SK-N-MC (cell line): Measurements from ENCODE around the gene PREX1.
A peak's percentile ranks its signal among the peaks of the same experiment; 100 is the strongest.

Experiments used
- DNase-seq: peaks from one replicate; pipeline ENCODE4 v3.0.0-alpha.2; 2011; ENCODE audit warnings: low read depth, low spot score
- H3K27ac ChIP-seq: fragments of 200-600 bp; sonication (generic); 2 replicates; pipeline ENCODE4 v1.5.1; 2016; ENCODE audit warnings: mixed run types
- H3K36me3 ChIP-seq: fragments of 200-600 bp; sonication (generic); 2 replicates; pipeline ENCODE4 v1.6.1; 2017; ENCODE audit warnings: antibody characterized with exemption, low read length, mixed read lengths; ENCODE audit not compliant: insufficient read depth
- H3K4me3 ChIP-seq: fragments of 200-600 bp; sonication (generic); 2 replicates; pipeline ENCODE4 v1.5.1; 2016
- H3K9ac ChIP-seq: fragments of 200-600 bp; sonication (generic); 2 replicates; pipeline ENCODE4 v1.8.0; 2017; ENCODE audit warnings: mixed run types, mixed read lengths; ENCODE audit not compliant: insufficient read length
- H3K9me3 ChIP-seq: fragments of 200-600 bp; sonication (generic); 2 replicates; pipeline ENCODE4 v1.6.1; 2017; ENCODE audit warnings: low read depth, mild to moderate bottlenecking, antibody characterized with exemption, low read length, moderate library complexity, mixed read lengths
- EZH2 ChIP-seq: fragments of 200-600 bp; sonication (generic); IDR thresholded peaks from one replicate; pipeline ENCODE4 v1.6.1; 2017; ENCODE audit warnings: antibody characterized with exemption
- FOXP2 ChIP-seq: optimal IDR thresholded peaks from 2 replicates; pipeline ENCODE3; 2011; ENCODE audit warnings: mild to moderate bottlenecking, moderate library complexity; ENCODE audit not compliant: insufficient read depth; ENCODE audit errors: extremely low read length, control extremely low read depth
- POLR2AphosphoS5 ChIP-seq: IDR thresholded peaks from 2 replicates; pipeline ENCODE4 v1.6.1; 2012; ENCODE audit warnings: mild to moderate bottlenecking, low read depth, low read length, borderline replicate concordance

The PREX1 gene

DNA sequence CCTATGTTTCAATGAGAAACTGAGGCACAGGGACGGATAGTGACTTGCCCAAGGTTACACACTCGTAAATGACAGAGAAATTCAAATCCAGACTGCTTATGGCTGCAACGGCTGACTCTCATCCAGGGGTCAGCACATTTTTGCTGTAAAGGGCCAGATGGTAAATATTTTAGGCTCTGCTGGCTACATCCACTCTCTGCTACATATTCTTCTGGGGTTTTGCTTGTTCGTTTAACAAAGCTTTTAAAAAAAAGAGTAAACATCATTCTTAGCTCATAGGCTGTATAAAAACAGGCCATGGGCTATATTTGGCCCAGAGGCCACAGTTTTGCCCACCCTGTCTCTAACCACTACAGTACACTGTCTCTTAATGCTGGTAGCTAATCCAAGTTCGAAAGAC lies 103.4 kb downstream of the PREX1 start:
- DNase-seq, result no peak

GRCh38 chr20:48723308-48724264 lies 104.2 kb downstream of the PREX1 start:
- DNase-seq, result no peak
- Histone ChIP-seq H3K4me3 (no peak overlapping the region), H3K9me3 (no peaks in the 10 kb centered on the region), H3K36me3 (peaks cover 78% of the 10 kb centered on the region), H3K27ac (peak overlapping the region; percentile 25; the same call in 1 of the 2 replicates), H3K9ac (no peak overlapping the region)
- TF ChIP-seq POLR2AphosphoS5 (no peak), EZH2 (no peak), FOXP2 (no peak)

More for the DNA sequence above, 103.4 kb downstream of the PREX1 start:
- H3K9ac ChIP-seq, result no peak overlapping the region
- no peaks in the 10 kb centered on the region for H3K9me3 ChIP-seq
- H3K4me3 ChIP-seq, result no peak overlapping the region
- 0 out of 2 replicates have a peak overlapping the region, but pooled peaks have one; percentile 19 for H3K27ac ChIP-seq
- TF ChIP-seq POLR2AphosphoS5, result no peak
- TF ChIP-seq FOXP2, result no peak
- TF ChIP-seq EZH2, result no peak
- H3K36me3 ChIP-seq, result peaks cover 77% of the 10 kb centered on the region

DNA sequence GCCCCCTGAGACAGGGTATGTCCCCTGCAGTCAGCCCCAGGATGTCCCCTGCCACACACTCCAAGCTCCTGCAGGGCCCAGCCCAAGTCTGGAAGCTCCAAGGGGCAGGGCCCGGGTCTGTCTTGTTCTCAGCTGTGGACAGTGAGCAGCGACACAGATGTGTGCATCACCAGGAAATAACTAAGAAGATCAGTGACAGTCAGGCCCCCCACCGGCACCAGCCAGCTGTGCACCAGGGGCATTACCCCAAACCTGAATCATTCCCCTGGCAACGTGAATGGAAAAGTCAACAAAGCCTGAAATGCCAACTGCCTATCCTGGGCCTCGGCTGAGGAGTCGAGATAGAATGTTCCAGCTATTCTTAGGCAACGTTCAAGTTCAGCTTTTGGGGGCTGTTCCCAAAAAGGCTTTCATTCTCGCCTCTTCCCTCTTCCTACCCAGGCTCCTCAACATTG lies 105.0 kb downstream of the PREX1 start:
- TF ChIP-seq FOXP2, result no peak
- no peak for TF ChIP-seq EZH2
- TF ChIP-seq POLR2AphosphoS5, result no peak
- Histone ChIP-seq H3K4me3 (no peak overlapping the region), H3K36me3 (peaks cover 75% of the 10 kb centered on the region), H3K9me3 (no peaks in the 10 kb centered on the region), H3K9ac (no peak overlapping the region), H3K27ac (peak overlapping the region; percentile 25; the same call in 1 of the 2 replicates)
- no peak for DNase-seq

DNA sequence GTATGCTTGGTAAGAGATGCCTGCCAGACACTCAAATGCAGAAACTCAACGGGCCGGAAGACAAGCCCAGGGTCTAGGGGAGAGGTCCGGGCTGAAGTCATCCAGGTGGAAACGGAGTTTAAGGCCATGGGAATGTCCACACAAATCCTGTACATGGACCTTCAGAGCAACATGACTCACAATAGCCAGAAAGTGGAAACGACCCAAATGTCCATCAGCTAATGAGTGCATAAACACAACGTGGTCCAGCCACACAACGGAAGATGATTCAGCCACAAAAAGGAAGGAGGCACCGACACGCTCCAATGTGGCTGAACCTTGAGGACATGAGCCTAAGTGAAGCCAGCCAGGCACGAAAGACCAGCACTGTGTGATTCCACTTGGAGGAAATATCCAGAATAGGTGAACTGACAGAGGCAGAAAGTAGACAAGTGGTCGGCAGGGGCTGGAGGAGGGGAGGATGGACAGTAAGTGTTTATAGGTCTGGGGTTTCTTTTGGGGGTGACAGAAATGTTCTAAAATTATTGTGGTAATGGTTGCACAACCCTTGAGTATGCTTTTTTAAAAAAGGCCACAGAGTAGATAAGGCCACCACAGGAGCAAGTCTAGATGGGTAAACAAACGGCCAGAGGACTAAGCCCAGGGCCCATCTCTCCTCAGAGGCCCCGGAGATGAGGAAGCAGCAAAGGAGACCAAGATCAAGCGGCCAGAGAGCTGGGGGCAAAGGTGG lies 105.6 kb downstream of the PREX1 start:
- no peaks in the 10 kb centered on the region for H3K9me3 ChIP-seq
- no peak overlapping the region for H3K4me3 ChIP-seq
- peaks cover 75% of the 10 kb centered on the region for H3K36me3 ChIP-seq
- H3K9ac ChIP-seq, result no peak overlapping the region
- no peak for DNase-seq
- TF ChIP-seq FOXP2 (no peak), POLR2AphosphoS5 (no peak), EZH2 (no peak)
- H3K27ac ChIP-seq, result no peak overlapping the region

DNA sequence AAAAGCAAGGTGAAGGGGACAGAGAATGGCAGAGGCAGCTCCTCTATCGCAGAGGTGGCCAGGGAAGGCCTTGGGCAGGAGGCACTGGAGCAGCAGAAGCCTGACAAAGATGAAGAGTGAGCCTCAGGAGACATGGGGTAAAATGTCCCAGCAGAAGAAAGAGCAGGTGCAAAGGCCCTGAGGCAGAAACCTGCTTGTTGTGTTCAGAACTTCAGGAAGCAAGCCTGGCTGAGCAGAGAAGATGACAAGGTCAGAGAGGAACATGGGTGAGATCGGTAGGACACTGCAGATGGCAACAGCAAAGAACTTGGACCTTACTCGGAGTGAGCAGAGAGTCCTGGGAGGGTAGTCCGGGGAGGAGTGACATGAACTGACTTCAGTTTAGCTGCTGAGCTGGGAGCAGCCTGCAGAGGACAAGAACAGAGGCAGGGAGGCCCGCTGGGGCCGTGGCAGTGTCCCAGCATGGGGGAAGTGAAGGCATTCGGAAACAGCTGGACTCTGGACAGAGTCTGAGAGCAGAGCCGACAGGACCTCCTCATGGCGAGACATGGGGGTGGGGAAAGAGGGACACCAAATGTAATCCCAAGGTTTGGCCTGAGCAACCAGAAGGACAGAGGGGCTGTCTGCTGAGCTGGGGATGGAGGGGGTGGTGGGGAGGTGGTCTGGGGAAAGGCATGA lies 106.3 kb downstream of the PREX1 start:
- no peak for DNase-seq
- no peak overlapping the region for H3K9ac ChIP-seq
- H3K4me3 ChIP-seq, result no peak overlapping the region
- H3K9me3 ChIP-seq, result no peaks in the 10 kb centered on the region
- TF ChIP-seq EZH2, result no peak
- no peak for TF ChIP-seq FOXP2
- TF ChIP-seq POLR2AphosphoS5, result no peak
- peaks cover 72% of the 10 kb centered on the region for H3K36me3 ChIP-seq
- no peak overlapping the region for H3K27ac ChIP-seq

DNA sequence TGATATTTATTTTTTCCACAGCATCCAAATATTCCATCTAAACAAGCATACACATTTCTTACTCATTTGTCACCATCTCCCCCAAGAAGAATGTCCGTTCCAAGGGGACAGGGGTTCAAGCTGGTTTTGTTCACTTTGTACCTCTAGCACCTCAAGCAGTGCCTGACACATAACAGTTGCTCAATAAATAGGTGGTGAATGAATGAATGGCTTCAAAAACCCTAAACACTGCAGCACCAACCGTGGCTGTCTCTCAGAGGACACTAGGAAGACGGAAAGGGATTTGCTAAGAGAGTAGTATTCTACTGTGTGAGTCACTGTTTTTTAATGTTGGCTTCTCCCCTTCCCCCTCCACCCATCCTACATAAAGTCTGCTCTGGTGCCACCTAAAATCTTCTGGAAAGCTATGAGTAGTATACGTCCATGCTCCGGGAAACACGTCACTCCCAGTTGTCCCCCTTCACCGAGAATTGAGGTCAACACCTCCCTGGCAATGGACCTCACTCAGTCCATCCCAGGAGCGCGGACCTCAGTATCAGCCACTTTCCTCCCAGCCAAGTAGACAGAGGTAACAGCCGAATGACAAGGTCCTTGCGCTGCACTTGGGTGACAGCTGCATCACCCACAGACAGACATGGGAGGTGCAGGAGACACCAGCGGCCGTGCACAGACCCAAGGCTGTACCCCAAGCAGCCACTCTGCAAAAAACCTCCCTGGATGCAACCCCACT lies 107.4 kb downstream of the PREX1 start:
- Histone ChIP-seq H3K9ac (no peak overlapping the region), H3K4me3 (no peak overlapping the region)

GRCh38 chr20:48719598-48720255 lies 108.1 kb downstream of the PREX1 start:
- no peak for TF ChIP-seq EZH2
- no peak for TF ChIP-seq POLR2AphosphoS5
- TF ChIP-seq FOXP2, result no peak

More for the DNA sequence above, 107.4 kb downstream of the PREX1 start:
- DNase-seq, result no peak
- Histone ChIP-seq H3K27ac (no peak overlapping the region), H3K36me3 (peaks cover 70% of the 10 kb centered on the region), H3K9me3 (no peaks in the 10 kb centered on the region)
- no peak for TF ChIP-seq EZH2
- no peak for TF ChIP-seq POLR2AphosphoS5
- no peak for TF ChIP-seq FOXP2

More at GRCh38 chr20:48719598-48720255, 108.1 kb downstream of the PREX1 start:
- Histone ChIP-seq H3K4me3 (no peak overlapping the region), H3K36me3 (peaks cover 69% of the 10 kb centered on the region), H3K27ac (no peak overlapping the region), H3K9ac (no peak overlapping the region), H3K9me3 (no peaks in the 10 kb centered on the region)
- DNase-seq, result no peak
